Activated CD4-positive, CD25-positive, alpha-beta regulatory T cell treated with anti-CD3 and anti-CD28 coated beads, Interleukin-2, amount 50 U/mL, for 72 hours (primary cell): Measurements from ENCODE around the gene COL28A1.

ENCODE experiments used
- DNase-seq: peaks from one replicate; pipeline ENCODE4 v3.0.0; 2021

COL28A1 gene

DNA sequence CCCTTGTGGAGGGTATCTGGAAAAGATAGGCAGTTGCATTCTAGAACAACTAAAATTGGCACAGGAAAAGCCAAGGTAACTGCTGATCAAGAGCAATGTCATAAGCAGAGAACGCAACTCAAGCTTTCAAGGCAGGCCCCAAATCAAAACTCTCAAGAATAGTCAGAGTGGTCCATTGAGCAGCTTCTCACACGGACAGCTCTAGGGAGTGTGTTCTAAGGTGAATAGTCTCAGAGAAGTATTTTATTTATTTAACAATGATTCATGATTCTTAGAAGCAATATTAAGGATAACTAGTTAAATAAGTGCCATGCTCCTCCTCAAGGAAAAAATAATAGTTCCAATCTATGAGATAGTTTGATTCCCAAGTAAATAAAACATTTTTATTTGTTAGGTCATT, 83.0 kb downstream of the COL28A1 start:
- DNase-seq: no peak

DNA sequence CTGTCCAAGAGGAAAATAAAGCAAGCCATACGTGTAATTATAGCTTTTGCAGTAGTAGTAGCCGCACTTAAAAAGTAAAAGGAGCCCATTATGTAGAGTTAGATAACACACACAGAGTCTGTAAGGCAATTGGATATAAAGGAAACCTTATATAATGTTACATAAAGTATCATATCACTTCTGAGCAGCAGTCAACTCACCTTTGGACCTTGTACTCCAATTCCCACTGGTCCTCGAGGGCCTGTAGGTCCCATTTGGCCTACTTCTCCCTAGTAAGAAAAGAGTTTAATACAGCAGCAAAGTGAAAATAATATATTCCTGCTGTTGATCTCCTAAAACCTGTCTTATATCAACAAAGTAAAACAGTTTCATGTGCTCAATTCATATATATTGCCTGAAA, 83.6 kb downstream of the COL28A1 start:
- DNase-seq: no peak

DNA sequence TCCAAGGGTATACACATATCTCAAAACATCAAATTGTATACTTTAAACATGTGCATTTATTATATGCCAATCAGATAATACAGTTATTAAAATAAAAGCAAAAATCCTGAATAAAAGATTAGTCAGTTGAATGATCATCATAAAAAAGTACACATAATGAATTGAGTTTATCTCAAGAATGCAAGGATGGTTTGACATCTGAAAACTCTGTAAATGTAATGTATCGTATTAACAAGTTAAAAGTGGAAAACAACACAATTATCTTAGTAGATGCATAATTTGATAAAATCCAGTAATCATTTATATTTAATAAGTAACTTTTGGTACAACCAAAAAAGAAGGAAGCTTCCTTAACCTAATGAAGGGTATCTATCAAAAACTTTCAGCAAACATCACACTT, 86.6 kb downstream of the COL28A1 start:
- no peak for DNase-seq

DNA sequence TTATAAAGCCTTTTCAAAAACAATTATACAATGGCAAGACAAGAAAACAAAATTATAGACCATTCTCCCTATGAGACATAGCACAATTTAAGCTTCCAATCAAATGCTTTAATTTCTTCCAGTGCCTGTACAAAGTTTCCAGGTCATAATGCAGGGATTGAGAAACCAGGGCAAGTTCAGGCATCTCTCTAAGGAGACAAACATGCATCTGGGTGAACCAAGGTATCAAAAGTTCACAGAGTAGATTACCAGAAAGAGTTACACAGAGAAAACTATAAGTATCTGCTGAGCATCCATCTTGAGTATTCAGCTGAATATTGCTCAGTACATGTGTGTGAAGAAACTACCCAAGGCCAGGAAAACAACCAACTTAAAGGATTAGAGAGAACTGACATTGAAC, 89.1 kb downstream of the COL28A1 start:
- no peak for DNase-seq

DNA sequence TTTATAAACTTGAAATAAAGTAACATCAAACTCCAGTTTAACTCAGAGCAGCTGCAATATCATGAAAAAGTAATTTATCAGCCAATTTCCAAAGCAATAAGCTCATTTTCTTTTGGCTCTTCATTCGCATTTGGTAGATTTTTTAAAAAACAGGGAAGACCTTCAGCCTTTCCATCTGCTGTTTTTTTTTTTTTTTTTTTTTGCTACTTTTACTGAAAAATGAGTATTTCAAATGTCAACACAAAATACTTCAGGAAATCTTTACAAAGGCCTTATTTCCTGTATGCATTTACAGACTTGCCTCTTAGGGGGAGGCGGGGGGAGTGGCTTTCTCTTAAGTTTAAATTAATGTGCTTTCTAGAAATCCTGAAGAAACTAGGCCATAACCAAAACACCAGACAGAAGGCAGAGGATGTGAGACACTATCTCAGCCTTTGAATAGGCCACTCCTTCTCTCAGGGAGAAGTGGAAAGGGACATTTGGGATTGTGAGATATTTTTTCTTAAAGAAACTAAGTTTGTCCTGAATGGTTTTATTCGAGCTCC, 91.8 kb downstream of the COL28A1 start:
- no peak for DNase-seq

DNA sequence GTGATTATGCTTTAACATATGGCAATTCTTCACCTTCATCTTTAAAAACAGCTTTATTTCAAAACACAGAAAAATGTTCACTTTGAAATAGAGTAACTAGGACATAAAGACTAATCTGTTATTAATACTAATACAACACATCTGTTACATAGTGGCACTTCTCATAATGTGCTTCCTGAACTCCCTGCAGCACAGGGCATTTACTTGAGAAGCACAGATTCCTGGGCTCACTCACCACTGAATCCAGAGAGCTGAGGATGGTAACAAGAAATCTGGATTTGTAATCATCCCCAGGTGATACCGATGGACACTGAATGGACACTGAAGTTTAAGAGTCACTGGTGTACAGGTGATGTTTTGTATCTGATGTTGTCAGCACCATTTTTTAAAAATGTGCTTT, 96.1 kb downstream of the COL28A1 start:
- DNase-seq: no peak

DNA sequence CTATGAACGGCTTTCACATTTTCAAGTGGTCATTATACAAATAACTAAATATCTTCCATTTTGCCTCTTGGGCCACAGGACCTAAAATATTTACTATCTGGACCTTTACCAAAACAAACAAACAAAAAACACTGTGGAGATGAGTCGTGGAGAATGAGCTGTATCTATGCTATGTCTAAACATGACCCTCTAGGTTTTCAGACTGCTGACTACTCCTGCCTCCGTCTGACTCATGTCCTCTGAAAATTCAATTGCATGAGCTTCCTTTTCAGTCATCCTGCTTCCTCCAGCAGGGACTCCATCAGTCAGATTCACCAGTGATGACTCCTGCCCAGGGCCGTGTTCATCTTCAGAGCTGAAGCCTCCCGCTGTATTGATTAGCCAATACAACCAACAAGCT, 96.8 kb downstream of the COL28A1 start:
- DNase-seq: no peak

DNA sequence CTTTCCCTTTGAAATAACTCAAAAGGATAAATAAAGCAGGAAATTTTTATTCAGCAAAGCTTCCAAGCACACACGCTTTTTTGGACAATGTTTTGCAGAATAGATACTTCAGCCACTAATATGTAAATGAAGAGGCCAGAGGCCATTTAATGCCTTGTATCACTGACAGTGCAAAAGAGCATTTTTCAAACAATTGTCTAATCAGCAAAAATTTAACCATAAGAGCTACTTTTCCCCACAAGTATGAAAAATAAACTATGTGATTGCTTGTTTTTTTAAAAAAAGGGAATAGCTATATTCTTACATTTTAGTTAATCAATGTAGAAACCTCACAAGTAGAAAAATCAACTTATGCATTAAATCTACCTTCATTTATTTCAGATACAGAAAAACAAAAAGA, 99.7 kb downstream of the COL28A1 start:
- no peak for DNase-seq

DNA sequence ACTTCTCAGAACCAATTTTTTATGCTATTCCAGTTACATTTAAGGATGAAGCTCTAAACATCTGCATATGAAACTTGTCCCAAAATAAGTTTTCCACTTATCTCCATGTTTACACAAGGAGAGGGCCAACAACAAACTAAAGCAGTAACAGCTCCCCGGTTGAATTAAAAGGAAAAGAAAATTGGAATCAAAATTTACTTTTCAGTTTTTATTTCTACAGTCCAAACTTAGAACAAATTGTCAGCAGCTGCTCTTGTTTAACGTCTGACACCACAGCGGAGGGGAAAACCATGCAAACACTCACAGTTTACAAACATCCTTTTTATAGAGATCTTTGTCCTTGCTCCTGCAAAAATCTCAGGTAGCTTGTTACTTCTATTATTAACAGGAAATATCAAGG, 101.3 kb downstream of the COL28A1 start:
- DNase-seq: no peak

DNA sequence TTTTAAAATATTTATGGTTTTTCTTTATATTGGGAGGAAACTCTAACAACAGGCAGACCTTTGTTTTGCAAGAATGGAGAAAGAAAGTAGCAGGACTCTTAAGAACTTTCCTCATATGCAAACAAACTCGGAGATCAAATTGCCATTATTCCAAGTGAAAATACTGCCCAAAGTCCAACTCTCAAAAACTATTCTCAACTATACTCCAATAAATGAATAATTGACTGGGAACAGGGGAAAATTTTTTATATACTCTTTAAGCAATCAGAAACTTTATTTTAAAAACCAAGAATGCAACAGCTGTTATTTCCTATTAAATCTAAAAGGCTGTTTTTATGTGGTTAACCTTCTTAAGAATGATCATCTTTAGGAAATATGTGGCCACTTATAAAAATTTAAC, 101.9 kb downstream of the COL28A1 start:
- no peak for DNase-seq

DNA sequence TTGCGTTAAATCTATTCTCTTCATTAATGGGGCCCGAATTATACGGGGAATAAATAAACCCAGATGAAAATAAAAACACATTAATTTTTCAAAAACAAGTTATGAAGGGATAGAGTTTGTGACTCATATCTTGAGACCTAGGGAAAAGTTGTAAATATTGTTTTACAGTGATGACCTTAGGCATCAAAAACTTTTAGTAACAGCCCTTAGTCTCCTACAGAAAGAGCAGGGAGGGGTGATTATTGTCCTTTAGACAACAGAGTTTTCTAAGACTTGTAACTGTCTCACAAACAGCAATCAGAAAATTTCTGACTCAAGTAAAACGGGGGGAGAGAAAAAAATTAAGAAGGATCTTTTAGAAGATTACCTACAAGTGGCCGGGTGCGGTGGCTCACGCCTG, 102.7 kb downstream of the COL28A1 start:
- DNase-seq: no peak

DNA sequence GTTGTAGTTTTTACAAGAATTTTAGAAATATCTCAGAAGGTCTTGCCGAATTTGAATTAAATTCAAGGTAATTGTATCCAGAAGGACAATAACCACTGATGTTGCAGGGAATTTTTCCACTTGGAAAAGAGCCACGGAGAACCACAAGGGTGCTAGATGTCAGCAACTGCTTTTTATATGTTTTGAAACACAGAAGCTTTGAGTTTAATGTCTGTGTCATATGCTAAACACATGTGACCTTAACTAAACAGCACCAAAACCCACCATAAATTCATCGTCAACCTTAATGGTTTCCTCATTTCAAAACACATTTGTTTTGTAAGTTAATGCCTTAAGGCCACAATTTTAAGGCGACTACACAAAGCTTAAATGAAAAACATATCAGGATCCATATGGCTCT, 106.9 kb downstream of the COL28A1 start:
- no peak for DNase-seq

DNA sequence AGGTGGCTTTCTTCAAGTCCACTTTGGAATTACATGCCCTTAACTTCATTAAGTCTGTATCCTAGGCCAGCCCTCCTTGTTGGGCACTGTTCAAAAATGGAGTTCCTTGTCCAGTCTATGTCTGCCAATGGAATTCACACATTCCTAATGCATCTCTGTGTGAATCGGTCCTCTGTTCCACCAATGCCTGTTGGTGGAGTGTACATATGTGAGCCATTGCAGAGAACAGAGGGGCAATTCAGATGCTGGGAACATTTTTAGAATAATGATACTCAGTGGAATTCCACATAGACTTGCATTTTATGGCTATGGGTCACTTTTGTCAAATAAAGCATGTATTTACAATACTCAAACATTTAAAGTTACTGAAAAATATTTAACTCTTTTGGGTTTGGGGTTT, 108.3 kb downstream of the COL28A1 start:
- DNase-seq: no peak

DNA sequence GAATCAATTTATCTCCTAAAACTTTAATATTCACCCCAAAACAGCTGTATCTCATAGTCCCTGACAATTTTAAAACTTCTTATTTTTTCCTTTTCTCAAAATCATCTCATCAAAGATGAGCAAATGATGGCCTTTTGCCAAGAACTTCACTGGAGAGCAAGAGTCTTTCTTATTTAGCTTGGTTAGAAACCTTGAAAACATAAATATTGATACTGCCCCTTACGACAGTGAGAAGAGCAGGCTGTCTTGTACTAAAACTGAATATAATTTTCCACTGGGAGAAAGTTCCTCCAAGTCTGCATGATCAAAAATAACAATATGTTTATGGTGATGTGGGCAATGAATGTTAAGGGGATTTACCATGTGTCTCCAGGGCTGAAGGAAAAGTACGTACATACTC, 109.0 kb downstream of the COL28A1 start:
- no peak for DNase-seq

DNA sequence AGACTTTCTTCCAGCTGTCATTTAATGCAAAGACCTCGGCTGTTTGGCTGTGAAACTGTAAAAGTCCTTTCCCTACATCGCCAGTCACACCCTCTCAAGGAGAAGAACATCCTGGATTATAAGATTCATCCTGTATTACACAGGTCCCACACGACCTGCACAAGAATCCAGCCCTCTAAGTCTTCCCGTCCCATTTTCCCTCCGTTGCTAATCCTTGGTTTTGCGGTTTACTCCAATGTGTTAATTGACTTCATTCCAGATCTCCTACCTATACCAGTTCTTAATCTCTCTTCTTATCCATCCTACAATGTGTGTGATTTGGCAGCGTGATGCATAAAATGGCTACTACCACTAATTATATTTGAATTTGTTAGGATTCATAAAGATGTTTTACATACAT, 110.4 kb downstream of the COL28A1 start:
- DNase-seq: no peak

DNA sequence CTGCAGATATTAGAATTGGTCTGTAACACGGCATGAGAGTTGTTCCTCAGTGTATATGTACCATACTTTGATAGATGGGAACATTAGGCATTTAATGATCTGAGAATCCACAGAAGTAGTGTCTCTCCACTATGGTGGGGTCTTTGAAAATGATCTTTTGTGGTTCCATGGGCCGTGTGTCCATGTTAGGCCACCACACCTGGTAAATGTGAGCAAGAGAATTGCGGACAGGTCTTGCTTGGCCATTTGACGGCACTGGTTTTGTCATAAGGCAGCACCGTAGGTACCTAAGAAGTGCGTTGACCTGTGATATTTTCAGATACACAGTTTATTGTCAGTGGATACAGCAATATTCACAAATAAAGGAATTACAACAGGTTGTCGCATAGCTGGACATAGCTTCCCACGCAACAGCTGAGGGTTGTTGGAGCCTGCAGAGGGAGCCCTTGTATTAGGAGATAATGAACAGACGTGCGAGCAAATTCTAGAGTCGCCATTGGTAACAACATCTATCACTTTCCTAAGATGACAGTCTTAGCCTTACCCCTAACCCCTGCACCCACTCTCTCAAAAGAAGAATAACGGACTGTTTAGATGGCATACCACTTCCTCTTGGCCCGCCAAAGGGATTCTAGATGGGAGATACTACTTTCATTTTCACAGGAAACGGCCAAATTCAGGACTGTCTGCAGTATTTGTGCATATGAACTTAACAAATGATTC, 111.4 kb downstream of the COL28A1 start:
- DNase-seq: no peak

DNA sequence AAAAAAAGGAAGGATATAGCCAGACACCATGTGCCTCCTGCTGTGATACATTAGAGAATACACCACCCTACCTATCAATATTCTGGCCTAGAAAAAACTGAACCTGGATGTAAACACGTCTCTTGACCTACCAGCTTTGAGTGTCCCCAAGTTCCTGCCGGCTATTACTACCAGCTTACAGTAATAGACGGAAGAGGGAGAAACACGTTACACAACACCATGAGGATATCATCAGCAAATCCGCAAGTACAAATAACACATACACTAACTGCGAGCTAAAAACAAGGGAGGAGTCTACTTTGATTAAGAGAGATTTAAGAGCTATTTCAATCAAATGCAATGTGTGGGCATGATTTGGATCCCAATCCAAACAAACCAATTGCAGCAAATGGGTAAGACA, 113.0 kb downstream of the COL28A1 start:
- no peak for DNase-seq

DNA sequence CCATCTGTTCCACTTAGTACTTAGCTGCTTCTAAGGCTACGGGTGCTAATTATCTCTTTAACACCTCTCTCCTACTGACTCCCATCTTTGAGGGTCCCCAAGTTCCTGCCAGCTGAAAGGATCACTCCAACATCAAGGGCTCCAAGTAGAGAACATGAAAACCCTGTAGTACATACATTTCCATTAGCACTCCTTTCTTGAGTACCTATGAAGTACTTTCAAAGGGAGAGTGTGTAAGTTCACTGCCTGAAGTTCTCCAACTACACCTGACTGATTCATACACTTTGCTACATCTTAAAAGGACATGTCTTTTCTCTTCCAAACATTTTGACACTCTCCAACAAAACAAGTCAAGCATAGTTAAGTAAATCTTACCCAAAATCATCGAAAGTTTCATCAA, 113.8 kb downstream of the COL28A1 start:
- no peak for DNase-seq

DNA sequence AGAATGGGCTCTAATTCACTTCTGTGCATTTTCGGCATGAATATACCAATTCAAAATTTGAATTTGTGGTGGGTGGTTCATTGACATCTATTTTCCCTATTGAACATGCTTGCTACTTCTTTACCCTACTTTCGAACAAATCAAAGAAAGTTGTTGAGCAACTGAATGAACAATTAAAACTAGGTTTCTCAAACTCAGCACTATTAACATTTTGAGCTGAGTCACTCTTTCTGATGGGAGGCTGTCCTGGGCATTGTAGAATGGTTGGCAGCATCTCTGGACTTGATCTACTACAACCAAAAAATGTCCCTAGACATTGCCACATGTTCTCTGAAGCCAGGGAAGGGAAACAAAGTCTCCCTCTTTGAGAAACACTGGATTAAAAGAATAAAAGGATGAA, 116.7 kb downstream of the COL28A1 start:
- no peak for DNase-seq

DNA sequence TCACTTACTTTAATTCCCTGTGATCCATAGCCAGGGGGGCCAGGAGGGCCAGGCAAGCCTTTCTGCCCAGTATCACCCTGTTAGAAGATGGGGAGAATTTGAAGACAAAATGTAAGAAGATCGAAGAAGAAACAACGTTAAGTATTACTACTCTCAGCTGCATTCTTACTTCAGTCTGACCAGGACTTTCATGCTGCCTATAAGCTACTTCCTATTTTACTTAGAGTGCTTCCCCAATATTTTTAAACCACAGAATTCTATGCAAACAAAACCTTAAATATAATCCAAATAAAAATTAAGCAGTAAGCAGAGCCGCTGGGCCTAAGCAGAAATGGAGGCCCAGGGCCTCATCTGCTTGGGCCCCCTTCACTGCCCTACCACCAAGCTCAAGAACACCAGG, 117.8 kb downstream of the COL28A1 start:
- no peak for DNase-seq

DNA sequence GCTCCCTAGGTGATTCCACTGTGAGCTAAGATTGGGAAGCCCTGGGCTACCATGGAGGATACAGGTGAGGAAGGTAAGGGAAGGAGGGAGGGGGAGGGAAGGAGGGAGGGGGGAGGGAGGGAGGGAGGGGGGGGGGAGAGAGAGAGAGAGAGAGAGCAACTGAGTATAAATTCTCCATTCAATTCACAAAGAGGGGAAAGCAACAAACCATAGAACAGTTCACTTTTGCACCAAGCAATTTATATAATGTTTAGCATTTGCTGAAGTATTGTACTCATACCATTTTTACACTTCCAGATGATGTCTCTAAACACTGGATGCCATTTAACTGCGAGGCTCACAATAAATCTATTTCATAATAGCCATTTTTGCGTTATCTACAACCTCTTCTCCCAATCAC, 118.3 kb downstream of the COL28A1 start:
- no peak for DNase-seq

DNA sequence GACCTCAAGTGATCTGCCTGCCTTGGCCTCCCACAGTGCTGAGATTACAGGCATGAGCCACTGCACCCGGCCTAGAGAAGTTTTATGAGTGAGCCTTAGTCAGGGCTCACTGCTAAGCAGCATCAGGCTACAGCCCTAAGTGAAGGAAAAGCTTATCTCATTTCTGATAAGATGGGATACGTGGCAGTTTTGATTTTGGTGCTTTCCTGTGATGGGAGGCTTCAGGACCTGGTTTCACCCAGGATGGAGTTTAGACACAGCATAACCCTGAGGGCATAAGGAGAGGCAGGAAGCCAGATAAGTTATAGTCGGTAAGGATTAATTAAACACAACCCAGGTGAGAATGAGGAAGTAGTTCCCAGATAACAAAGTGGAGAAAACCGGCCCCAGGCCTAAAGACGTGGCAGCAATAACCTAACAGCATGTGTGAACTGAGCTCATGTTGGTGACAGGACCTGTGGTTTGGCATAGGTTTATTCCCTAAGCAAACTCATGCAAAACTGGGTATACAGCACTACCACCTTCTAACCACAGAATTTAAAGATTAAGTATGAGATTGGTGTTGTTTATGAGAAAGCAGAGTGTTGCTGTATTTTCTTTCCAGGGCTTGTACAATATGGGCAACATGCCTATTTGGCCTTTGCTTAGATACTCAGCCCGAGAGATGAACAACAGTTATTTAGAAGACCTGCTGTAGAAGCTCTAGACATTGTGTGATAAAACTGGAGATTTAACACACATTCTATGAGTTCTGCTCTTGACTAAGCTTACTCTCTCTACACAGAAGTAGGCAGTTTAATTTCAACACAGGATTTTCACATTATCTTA, 119.4 kb downstream of the COL28A1 start:
- no peak for DNase-seq

DNA sequence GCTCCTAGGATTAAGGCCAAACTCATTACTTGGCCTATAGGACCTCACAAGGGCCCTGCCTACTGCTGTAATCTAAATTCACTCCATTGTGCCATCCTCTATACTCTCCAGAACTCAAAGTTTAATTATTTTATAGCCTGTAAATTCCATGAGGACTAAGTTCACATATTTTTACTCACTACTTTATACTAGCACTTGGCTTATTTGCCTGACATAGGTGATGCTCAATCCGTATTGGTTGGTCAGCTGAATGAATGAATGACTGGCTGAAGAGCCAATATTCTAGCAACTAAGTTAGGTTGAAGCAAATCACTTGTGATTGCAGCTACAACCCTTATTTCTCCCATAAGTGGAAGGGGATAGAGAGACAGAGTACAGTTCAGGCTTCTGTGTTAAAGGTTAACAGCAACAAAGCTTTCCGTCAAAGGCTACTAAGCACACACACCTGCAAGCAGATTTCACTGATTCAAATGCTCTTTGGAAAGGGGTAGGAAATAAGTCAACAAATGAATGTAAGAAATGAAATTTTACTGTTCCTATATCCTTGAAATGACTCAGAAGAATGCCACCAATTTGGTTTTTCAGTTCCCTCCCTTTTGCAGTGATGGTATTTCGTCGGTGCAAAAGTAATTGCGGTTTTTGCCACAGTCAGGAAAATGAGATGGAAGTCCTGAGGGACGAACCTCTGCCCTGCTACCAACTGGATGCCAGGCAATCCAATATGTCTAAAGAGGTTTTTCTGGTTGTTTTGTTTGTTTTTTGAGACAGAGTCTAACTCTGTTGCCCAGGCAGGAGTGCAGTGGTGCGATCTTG, 120.7 kb downstream of the COL28A1 start:
- no peak for DNase-seq
